Measurements from ENCODE around the gene CDHR4.
"Not testable (repeated sequence)": the region's sequence is repeated elsewhere in the genome, so short reads cannot be mapped to it uniquely, and the experiment has no call there.

The CDHR4 gene

GRCh38 chr3:49757197-49757596 lies 42.5 kb downstream of the CDHR4 start:
- H3K4me3 ChIP-seq (ENCODE audit: low read depth, low read length): no peak overlapping the region
- TF ChIP-seq CTCF (IDR thresholded peaks at IDR 0.05; ENCODE audit: low read depth, low read length): no peak

DNA sequence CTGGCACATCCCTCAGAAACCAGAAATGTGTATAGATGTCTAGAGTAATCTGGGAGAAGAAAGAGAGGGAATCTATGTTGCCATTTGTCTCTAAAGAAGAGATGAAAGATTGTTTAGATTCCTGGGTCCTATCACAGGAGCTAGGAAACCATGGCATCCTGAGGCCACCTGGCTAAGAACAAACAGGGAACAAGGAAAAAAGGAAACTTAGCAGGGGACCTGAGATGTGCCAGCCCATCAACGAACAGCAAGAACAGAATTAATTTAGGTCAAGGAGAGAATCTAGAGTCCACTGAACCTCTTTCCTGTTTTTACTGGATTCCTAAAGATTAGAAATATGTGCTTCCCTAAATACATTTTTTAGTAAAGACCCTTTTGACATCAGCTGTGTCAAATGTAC lies 43.6 kb downstream of the CDHR4 start:
- TF ChIP-seq CTCF (IDR thresholded peaks at IDR 0.05; ENCODE audit: low read depth, low read length): no peak
- H3K4me3 ChIP-seq (ENCODE audit: low read depth, low read length): no peak overlapping the region

- H3K4me3 ChIP-seq (ENCODE audit: low read depth, low read length): no peak overlapping the region
- TF ChIP-seq CTCF (IDR thresholded peaks at IDR 0.05; ENCODE audit: low read depth, low read length): no peak
Observed at GRCh38 chr3:49754536-49754935, 45.1 kb downstream of the CDHR4 start.

DNA sequence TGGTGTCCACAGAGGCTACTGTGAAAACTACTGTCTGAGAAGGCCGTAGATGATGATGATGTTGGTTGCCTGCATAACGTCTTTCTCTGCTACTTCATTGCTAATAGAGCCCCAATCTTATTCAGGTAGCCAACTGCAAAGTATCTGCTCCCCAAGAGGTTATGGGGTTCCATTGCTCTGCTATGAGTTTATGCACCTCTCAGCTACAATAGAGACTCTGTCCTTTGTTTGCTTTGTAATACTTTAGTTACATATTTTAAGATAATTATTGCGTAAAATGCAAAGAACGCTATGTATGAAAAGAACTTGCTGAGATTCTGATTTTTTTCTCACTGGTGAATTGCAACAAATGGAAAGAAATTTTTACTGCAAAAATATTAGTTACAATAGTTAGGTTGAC lies 48.2 kb downstream of the CDHR4 start:
- no peak overlapping the region for H3K4me3 ChIP-seq (ENCODE audit: low read depth, low read length)
- no peak for TF ChIP-seq CTCF (IDR thresholded peaks at IDR 0.05; ENCODE audit: low read depth, low read length)

DNA sequence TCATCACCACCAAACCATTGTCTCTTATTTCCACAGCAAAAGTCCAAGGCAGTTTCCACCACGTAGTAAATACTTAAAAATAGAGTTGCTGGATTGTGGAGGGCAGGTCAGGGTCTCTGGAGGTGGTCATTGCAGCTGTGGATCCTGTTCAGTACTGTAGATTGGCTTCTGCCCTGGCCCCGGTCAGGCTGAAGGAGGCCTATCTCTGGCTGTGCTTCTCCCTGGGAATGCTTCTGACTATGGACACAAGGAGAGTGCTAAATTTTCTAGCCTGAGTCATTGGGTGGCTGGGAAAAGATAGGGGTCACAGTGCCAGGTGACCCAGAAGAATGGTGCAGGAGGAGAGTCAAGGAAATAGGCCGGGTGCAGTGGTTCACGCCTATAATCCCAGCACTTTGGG lies 49.6 kb downstream of the CDHR4 start:
- TF ChIP-seq CTCF (IDR thresholded peaks at IDR 0.05; ENCODE audit: low read depth, low read length): no peak
- no peak overlapping the region for H3K4me3 ChIP-seq (ENCODE audit: low read depth, low read length)

DNA sequence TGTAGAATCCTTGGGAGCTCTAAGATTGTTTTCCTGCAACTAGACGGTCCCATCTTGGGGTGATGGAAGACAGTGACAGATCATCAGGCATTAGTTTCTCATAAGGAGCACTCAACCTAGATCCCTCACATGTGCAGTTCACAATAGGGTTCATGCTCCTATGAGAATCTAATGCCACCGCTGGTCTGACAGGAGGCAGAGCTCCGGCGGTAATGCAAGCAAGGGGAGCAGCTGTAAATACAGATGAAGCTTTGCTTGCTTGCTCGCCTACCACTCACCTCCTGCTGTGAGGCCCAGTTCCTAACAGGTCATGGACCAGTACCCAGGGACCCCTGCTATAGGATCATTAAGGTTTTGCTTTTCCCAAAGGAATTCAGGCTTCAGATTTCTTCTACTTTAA lies 50.8 kb downstream of the CDHR4 start:
- H3K4me3 ChIP-seq (ENCODE audit: low read depth, low read length): not testable (repeated sequence)

GRCh38 chr3:49747792-49748480 lies 51.7 kb downstream of the CDHR4 start:
- H3K4me3 ChIP-seq (ENCODE audit: low read depth, low read length): no peak overlapping the region
- no peak for TF ChIP-seq CTCF (IDR thresholded peaks at IDR 0.05; ENCODE audit: low read depth, low read length)

- no peak overlapping the region for H3K4me3 ChIP-seq (ENCODE audit: low read depth, low read length)
- TF ChIP-seq CTCF (IDR thresholded peaks at IDR 0.05; ENCODE audit: low read depth, low read length): no peak
Observed at GRCh38 chr3:49745986-49746385, 53.7 kb downstream of the CDHR4 start.

Measured in WI38 (cell line).